Measurements from ENCODE around the gene SLC9A3.

- TF ChIP-seq POLR2AphosphoS5 (IDR thresholded peaks at IDR 0.05) (no peak), CTCF (IDR thresholded peaks at IDR 0.05) (no peak)
Observed at GRCh38 chr5:517535-518100, 6.6 kb downstream of the SLC9A3 start.

Measured in prostate gland (tissue), 2 donors.